PFSK-1 (cell line): ENCODE data around the gene LSM5.

Experiments
- FOXP2 ChIP-seq: optimal IDR thresholded peaks from 2 replicates; pipeline ENCODE3; 2011; ENCODE audit warnings: borderline replicate concordance, control low read depth, inconsistent platforms; ENCODE audit not compliant: insufficient read depth; ENCODE audit errors: extremely low read length, extremely low read depth
- POLR2AphosphoS5 ChIP-seq: IDR thresholded peaks from 2 replicates; pipeline ENCODE4 v1.6.1; 2012; ENCODE audit warnings: low read depth, mild to moderate bottlenecking, control low read depth, low read length, moderate library complexity
- SIN3A ChIP-seq: IDR thresholded peaks from 2 replicates; pipeline ENCODE4 v1.6.1; 2012; ENCODE audit warnings: mild to moderate bottlenecking, low read length, moderate library complexity, borderline replicate concordance; ENCODE audit not compliant: insufficient read depth
- TAF1 ChIP-seq: IDR thresholded peaks from 2 replicates; pipeline ENCODE4 v1.6.1; 2012; ENCODE audit warnings: low read length, control low read depth, borderline replicate concordance; ENCODE audit not compliant: insufficient read depth
- TF ChIP-seq, protein P1 (sequence below), 2 experiments: IDR thresholded peaks; 2 replicates each; pipeline versions ENCODE4 v1.6.1 to v1.8.0; 2011 to 2012; ENCODE audit warnings: low read depth in 2 of 2, low read length in 2 of 2, control low read depth in 1 of 2, inconsistent platforms in 1 of 2, mild to moderate bottlenecking in 1 of 2, moderate library complexity in 1 of 2; ENCODE audit not compliant: insufficient read depth in 1 of 2

LSM5 gene

DNA sequence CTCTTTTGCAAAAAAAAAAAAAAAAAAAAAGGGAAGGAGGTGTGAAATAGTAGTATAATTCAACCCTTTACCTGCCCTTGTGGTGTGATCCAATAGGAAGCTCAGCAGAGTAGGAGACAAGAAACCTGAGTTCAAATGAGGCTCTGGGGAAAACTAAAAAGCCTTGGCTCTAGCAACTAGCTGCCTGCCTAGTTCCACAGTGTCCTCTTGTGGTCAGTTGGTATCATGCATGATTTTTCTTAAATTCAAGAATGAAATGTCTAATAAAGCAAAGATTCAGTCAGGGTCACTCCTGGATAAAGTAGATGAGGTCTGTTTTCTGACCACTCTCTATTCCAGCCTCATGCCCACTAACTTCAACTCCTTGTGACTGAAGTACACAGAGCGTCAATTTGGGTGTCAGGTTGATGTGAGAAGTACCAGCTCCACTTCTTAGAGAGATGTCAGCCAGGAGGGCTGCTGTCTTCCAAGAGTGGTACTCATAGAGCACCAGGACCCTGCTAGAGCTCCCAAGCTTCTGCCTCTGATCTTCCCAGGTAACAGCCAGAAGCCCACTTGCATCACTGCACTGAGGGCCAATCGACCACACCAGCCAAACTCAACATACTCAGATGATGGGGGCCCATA, 10.5 kb downstream of the LSM5 start:
- TF ChIP-seq POLR2AphosphoS5, result no peak
- TF ChIP-seq TAF1, result no peak
- TF ChIP-seq FOXP2, result no peak
- TF ChIP-seq, protein P1, sequence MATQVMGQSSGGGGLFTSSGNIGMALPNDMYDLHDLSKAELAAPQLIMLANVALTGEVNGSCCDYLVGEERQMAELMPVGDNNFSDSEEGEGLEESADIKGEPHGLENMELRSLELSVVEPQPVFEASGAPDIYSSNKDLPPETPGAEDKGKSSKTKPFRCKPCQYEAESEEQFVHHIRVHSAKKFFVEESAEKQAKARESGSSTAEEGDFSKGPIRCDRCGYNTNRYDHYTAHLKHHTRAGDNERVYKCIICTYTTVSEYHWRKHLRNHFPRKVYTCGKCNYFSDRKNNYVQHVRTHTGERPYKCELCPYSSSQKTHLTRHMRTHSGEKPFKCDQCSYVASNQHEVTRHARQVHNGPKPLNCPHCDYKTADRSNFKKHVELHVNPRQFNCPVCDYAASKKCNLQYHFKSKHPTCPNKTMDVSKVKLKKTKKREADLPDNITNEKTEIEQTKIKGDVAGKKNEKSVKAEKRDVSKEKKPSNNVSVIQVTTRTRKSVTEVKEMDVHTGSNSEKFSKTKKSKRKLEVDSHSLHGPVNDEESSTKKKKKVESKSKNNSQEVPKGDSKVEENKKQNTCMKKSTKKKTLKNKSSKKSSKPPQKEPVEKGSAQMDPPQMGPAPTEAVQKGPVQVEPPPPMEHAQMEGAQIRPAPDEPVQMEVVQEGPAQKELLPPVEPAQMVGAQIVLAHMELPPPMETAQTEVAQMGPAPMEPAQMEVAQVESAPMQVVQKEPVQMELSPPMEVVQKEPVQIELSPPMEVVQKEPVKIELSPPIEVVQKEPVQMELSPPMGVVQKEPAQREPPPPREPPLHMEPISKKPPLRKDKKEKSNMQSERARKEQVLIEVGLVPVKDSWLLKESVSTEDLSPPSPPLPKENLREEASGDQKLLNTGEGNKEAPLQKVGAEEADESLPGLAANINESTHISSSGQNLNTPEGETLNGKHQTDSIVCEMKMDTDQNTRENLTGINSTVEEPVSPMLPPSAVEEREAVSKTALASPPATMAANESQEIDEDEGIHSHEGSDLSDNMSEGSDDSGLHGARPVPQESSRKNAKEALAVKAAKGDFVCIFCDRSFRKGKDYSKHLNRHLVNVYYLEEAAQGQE (IDR thresholded peaks at IDR 0.05; ENCODE audit: insufficient read depth in 1 of 2, low read depth in 2 of 2, low read length in 2 of 2), result no peak
- TF ChIP-seq SIN3A, result no peak

DNA sequence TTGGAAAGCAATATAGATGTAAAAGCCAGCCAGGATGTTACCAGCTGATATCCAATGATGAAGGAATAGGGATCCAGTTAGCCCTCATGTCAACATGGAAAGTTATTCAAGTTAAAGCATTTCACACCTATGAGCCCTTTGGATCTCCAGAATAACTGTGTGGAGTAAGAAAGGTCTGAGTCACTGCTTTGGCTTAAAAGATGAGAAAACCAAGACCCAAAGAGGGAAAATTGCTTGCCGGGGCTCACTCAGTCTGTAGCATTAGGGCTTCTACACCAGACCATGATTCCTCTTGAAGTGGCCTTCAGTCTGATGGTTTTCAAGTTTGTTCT, 12.6 kb downstream of the LSM5 start:
- TF ChIP-seq FOXP2 (no peak), POLR2AphosphoS5 (no peak), SIN3A (no peak), TAF1 (no peak)
- TF ChIP-seq, protein P1 (IDR thresholded peaks at IDR 0.05; ENCODE audit: insufficient read depth in 1 of 2, low read depth in 2 of 2, low read length in 2 of 2), result no peak

DNA sequence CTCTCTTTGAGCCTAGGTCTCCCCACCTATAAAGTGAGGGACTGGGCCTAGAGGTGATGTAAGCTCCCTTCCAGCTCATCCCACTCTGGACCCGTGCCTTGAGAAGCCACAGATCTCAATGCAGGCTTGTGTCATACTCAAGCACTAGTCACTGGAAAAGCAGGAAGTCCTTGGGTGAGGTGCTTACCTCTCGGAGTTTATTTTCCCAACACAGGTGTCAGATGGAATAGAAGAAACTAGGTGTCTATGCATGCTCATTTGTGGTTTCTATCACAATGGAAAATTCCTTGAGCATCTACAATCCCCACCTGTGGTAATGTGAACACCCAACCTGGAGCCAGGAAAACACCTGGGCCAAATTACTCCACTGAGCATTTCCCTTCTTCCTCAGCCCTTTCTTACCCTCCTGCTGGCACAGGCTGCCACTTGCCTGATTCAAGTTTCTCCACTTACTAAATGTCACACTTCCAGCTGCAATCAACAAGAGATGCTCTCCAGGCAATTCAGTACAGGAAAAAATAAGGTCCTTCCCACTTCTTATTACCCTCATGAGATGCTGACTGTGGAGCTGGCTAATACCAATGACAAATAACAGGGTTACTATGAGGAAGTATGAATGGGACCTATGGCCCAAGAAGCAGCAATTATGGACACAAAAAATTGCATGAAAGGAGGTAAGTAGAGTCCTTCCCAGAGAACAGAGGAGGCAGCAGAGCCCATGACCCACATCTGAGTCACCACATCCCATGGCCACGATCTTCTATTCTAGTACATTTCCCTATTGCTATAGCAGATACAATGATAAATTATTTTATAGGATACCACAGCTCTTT, 13.1 kb downstream of the LSM5 start:
- no peak for TF ChIP-seq SIN3A
- TF ChIP-seq POLR2AphosphoS5, result no peak
- no peak for TF ChIP-seq FOXP2
- TF ChIP-seq, protein P1 (IDR thresholded peaks at IDR 0.05; ENCODE audit: insufficient read depth in 1 of 2, low read depth in 2 of 2, low read length in 2 of 2), result no peak
- no peak for TF ChIP-seq TAF1

DNA sequence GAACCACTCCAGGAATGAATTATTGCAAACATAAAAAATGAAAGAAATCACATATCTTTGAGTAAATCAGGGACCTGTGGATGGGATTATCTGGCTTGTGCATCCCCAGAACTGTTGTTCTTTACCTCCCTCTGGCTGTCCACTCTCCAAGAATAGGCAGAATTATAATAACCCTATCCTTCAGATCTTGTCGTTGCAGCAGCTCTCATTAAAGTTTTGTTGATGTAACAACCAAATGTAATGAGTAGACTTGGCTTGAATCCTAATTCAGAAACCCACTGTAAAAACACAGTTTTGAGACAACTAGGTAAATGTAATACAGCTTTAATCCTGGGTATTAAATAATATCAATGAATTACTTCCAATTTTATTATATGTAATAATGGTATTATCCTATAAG, 16.2 kb downstream of the LSM5 start:
- TF ChIP-seq TAF1 (no peak), POLR2AphosphoS5 (no peak), FOXP2 (no peak)

DNA sequence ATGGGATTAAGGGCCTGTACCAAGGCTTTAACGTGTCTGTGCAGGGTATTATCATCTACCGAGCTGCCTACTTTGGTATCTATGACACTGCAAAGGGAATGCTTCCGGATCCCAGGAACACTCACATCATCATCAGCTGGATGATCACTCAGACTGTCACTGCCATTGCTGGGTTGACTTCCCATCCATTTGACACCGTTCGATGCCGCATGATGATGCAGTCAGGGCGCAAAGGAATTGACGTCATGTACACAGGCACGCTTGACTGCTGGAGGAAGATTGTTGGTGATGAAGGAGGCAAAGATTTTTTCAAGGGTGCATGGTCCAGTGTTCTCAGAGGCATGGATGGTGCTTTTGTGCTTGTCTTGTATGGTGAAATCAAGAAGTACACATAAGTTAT, 18.2 kb downstream of the LSM5 start:
- TF ChIP-seq FOXP2 (no peak), TAF1 (no peak), POLR2AphosphoS5 (no peak), SIN3A (no peak)
- TF ChIP-seq, protein P1 (IDR thresholded peaks at IDR 0.05; ENCODE audit: insufficient read depth in 1 of 2, low read depth in 2 of 2, low read length in 2 of 2), result no peak
